ENCODE measurements around the gene LYPD8.

LYPD8 gene

GRCh38 chr1:248696261-248696660 is 59.3 kb downstream of the LYPD8 start:
- DNase-seq: no peak

DNA sequence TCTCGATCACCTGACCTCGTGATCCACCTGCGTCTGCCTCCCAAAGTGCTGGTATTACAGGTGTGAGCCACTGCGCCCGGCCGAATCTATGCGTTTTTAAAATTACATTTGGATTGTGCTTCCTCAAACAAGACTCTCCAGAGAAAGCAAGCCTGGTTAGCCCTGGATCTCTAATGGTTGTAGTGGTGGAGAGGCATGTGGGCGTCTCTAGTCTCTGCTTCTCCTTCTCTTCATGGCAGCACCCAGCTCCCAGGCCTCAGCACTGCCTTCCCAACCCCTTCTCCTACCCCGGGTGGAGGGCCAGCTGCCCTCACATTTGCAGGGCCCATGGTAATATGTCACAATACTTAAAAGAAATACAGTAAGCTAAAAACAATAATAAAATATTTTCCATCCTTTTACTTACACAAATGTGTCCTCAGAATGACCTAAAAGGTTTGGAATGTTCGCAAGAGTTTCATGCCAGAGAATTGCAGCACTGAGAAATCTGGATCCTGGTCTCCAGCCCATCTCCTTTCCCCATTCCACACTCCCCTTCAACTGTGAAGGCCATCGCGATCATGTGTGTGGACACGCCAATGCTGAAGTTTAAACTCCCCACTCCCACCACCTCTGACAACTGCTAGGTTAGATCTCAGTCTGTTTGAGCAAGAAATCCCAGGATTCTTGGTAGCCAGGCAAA is 60.0 kb downstream of the LYPD8 start:
- no peak for DNase-seq

- no peak for DNase-seq
Observed at GRCh38 chr1:248691567-248692155, 63.9 kb downstream of the LYPD8 start.

Measured in right hindlimb (tissue), 1 donor.